NCI-H2196 treated with DMSO at 0.1 percent for 48 hours (cell line): ENCODE data around the gene DSCAML1.
A peak's percentile ranks its signal among the peaks of the same experiment; 100 is the strongest.

ENCODE experiments used
- DNase-seq: peaks from one replicate; lab custom pipeline; 2025; ENCODE audit not compliant: unreplicated experiment; lab: John Stamatoyannopoulos, UW

The DSCAML1 gene

GRCh38 chr11:117833401-117833891 is 36.4 kb upstream of the DSCAML1 start:
- peak; percentile 93 for DNase-seq

GRCh38 chr11:117832511-117832910 is 35.5 kb upstream of the DSCAML1 start:
- no peak for DNase-seq

GRCh38 chr11:117831661-117832415 is 34.8 kb upstream of the DSCAML1 start:
- no peak for DNase-seq

GRCh38 chr11:117830674-117831351 is 33.8 kb upstream of the DSCAML1 start:
- no peak for DNase-seq

GRCh38 chr11:117830072-117830471 is 33.1 kb upstream of the DSCAML1 start:
- no peak for DNase-seq

- DNase-seq = no peak
These were observed 32.3 kb upstream of the DSCAML1 start for GRCh38 chr11:117829369-117829725.

GRCh38 chr11:117828611-117829368 is 31.8 kb upstream of the DSCAML1 start:
- no peak for DNase-seq

- DNase-seq = no peak
These were observed 30.8 kb upstream of the DSCAML1 start for GRCh38 chr11:117827521-117828511.

GRCh38 chr11:117826832-117827231 is 29.8 kb upstream of the DSCAML1 start:
- no peak for DNase-seq

GRCh38 chr11:117826190-117826570 is 29.2 kb upstream of the DSCAML1 start:
- no peak for DNase-seq

- DNase-seq = no peak
These were observed 28.6 kb upstream of the DSCAML1 start for GRCh38 chr11:117825538-117826189.

GRCh38 chr11:117824571-117825537 is 27.8 kb upstream of the DSCAML1 start, which contains the start of gene FXYD2:
Gene FXYD2, minus strand, starts transcription at chr11:117824744. Its CDS starts 66 bp downstream, at chr11:117824678.
- no peak for DNase-seq

GRCh38 chr11:117823946-117824420 is 27.0 kb upstream of the DSCAML1 start:
- DNase-seq = no peak

GRCh38 chr11:117823294-117823945 is 26.4 kb upstream of the DSCAML1 start:
- no peak for DNase-seq

- no peak for DNase-seq
These were observed 25.3 kb upstream of the DSCAML1 start for GRCh38 chr11:117822074-117823033.

- no peak for DNase-seq
These were observed 24.4 kb upstream of the DSCAML1 start for GRCh38 chr11:117821431-117821830.

- no peak for DNase-seq
These were observed 23.5 kb upstream of the DSCAML1 start for GRCh38 chr11:117820516-117820915.
